GM10266 (cell line): ENCODE results near the gene TMEM184A.

ENCODE experiments used
- DNase-seq: peaks from one replicate; pipeline ENCODE4 v3.0.0; 2012; ENCODE audit errors: extremely low spot score
- CTCF ChIP-seq: IDR thresholded peaks from 2 replicates; pipeline ENCODE4 v1.5.1; 2012; ENCODE audit warnings: mild to moderate bottlenecking, low read depth; ENCODE audit not compliant: control insufficient read depth, insufficient read depth; ENCODE audit errors: missing control alignments

TMEM184A gene

GRCh38 chr7:1532456-1533254 is 23.4 kb downstream of the TMEM184A start:
- TF ChIP-seq CTCF = no peak
- DNase-seq = no peak

- no peak for TF ChIP-seq CTCF
- no peak for DNase-seq
Measured at GRCh38 chr7:1531979-1532455, 24.0 kb downstream of the TMEM184A start.

GRCh38 chr7:1531263-1531978 is 24.6 kb downstream of the TMEM184A start:
- no peak for TF ChIP-seq CTCF
- DNase-seq = no peak

GRCh38 chr7:1530946-1531262 is 25.1 kb downstream of the TMEM184A start:
- TF ChIP-seq CTCF = no peak
- DNase-seq = no peak

GRCh38 chr7:1529383-1530116 is 26.5 kb downstream of the TMEM184A start:
- TF ChIP-seq CTCF = no peak

GRCh38 chr7:1526271-1526754 is 29.7 kb downstream of the TMEM184A start:
- DNase-seq = no peak
- no peak for TF ChIP-seq CTCF

More at GRCh38 chr7:1529383-1530116, 26.5 kb downstream of the TMEM184A start:
- no peak for DNase-seq
